ENCODE measurements around the gene LAMB1.

The LAMB1 gene

DNA sequence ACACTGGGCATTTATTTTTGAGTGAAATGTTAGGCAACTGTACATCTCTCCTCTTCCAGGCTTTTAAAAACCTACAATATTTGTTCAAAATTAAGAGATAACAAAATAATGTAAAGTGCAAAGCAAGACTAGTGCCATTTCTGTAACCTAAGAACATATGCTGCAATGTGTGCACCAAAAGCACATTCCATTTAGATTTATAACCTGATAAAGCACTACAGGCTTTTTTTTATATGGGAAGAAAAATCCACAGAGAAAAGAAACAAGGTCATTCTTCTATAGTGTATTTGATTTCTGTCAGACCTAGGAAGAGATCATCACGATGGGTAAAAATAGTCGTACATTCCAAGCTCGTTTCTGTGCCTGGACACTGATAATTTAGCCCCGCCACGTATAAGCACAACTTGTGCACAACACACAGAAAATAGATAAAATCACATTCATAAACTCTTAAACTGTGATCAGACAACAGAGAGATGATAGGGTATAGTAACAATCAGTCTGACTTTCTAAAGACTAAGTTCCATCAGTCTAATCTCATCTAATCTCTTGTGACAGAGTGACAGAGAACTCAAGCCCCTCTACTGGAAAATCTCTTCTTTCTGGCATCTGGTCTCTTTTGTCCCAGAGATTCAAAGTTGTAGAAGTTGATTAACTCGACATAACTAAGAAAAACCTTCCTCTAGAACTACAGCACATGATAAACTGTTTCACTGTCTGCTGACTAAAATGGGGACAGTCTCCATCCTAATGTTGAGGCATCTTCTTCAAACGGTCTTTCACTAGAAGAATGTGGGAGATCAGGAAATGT is 6.7 kb downstream of the LAMB1 start:
- no peak overlapping the region for H3K27ac Mint-ChIP-seq
- H3K9me3 Mint-ChIP-seq: no peaks in the 10 kb centered on the region
- H3K36me3 Mint-ChIP-seq (ENCODE audit: low read depth): no peaks in the 10 kb centered on the region
- no peak overlapping the region for H3K4me3 Mint-ChIP-seq
- no peaks in the 10 kb centered on the region for H3K4me1 Mint-ChIP-seq (ENCODE audit: low read depth)
- H3K27me3 Mint-ChIP-seq: peaks cover 73% of the 10 kb centered on the region

DNA sequence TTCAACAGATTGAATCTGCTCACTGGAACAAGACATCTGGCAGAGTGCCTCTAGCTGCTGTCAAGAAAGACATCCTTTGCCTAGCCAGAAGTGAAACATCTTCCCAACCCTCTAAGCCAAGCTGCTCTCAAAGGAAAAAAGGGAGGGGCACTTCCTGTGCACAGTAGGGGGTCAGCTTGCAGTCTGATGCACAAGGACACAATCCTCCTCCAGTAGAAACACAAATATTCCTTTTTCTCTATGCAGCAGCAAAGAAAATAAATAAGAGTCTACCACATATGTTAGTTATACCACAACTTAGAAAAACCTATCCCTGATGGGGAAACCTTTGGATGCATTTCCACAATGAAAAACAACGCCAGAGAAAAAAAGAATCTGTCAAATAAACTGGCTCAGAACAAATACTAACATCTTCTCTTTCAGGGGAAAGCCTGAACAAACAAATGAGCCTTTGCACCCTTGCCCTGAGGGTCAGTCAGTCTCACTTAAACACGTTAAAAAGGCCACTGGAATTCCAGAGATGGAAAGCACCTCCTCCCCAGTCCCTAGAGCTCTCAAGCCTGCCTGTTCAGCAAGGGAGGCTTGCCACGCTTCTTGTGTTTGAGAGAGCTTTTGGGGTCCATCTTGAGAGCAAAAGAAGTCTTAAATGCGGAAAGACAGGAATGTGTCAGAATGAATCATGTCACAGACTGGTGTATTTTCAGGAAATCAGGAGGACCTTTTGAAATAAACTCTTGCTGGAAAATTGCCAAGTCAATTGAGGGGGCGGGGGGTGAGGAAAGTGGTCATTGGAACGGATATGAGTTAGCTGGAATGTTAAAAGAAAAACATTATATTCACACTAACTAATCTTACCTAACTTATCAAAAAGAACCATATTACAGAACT is 7.5 kb downstream of the LAMB1 start:
- H3K9me3 Mint-ChIP-seq: no peaks in the 10 kb centered on the region
- no peaks in the 10 kb centered on the region for H3K4me1 Mint-ChIP-seq (ENCODE audit: low read depth)
- H3K36me3 Mint-ChIP-seq (ENCODE audit: low read depth): no peaks in the 10 kb centered on the region
- peaks cover 70% of the 10 kb centered on the region for H3K27me3 Mint-ChIP-seq
- no peak overlapping the region for H3K4me3 Mint-ChIP-seq
- no peak overlapping the region for H3K27ac Mint-ChIP-seq

DNA sequence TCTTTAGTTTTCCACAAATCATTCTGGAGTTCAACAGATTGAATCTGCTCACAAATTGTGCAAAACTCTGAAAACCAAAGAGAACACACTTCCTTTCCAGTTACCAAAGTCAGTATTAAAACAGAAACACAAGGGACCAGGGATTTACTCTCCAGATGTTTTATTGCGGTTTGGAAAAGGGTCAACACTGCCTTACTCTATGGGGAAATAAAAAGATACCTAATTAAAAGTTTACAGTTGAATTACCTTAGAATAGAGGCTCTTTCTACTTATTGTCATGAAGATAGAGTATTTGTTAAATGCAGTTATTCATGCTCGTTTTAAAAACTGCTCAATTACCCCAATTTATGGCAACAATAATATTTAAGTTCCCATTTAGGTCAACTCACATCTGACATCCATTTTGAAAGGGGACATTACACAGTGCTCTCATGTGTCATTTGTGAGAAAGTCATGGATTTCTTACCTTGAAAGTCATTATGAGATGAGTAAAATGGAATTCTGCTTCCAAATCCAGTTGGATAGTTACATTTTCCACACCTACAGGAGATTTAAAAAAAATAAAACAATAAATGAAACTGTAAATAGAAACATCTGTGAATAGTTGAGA is 8.4 kb downstream of the LAMB1 start:
- Mint-ChIP-seq H3K4me1 (ENCODE audit: low read depth) (no peaks in the 10 kb centered on the region), H3K9me3 (no peaks in the 10 kb centered on the region), H3K4me3 (no peak overlapping the region), H3K27me3 (peaks cover 66% of the 10 kb centered on the region), H3K36me3 (ENCODE audit: low read depth) (no peaks in the 10 kb centered on the region), H3K27ac (no peak overlapping the region)

DNA sequence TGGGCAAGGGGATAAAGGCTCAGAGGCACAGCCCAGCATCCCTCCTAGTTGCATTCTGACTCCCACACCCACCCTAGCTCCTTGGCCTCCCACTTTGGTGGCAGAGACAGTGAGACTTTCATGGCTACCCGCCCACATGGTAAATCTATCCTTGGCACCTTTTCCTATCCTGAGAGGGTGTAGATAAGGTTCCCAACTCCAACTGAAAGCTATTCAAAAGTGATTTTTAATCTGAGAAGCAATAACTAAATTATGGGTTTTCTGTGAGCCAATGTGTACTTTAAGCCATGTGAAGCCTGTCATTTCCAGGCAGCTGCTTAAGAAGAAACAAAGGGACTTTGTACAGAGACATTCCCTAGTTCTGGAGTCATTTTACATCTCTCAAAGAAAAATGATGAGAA is 9.1 kb downstream of the LAMB1 start:
- Mint-ChIP-seq H3K27ac (no peak overlapping the region), H3K36me3 (ENCODE audit: low read depth) (no peaks in the 10 kb centered on the region), H3K27me3 (peaks cover 62% of the 10 kb centered on the region), H3K4me3 (no peak overlapping the region), H3K4me1 (ENCODE audit: low read depth) (no peaks in the 10 kb centered on the region), H3K9me3 (no peaks in the 10 kb centered on the region)

DNA sequence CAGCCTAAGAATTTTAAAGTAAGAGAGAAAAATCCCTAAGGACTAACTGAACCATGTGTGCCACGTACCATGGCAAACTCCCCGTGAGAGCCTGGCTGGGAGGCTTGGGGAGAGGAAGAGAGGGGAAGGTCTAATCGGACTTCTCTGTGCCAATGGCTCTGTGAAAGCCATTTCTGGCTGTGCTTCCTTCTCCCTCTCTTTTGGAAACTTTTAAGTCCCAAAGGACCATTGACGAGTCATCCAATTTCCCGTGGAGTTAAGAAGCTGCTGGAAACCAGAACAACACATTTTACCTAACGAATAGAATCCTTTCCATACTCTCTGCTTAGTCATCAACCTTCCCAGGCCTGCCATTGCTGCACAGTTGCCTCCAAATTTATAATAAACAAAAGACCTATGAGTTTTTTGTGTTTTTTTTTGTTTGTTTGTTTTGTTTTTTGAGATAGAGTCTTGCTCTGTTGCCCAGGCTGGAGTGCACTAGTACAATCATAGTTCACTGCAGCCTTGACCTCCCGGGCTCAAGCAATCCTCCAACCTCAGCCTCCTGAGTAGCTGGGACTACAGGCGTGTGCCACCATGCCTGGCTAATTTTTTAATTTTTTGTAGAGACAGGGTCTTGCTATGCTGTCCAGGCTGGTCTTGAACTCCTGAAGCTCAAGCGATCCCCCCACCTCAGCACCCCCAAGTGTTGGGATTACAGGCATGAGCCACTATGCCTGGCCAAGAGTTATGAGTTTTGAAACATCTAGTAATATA is 13.2 kb downstream of the LAMB1 start:
- Mint-ChIP-seq H3K36me3 (ENCODE audit: low read depth) (no peaks in the 10 kb centered on the region), H3K27ac (no peak overlapping the region), H3K4me1 (ENCODE audit: low read depth) (no peaks in the 10 kb centered on the region), H3K9me3 (no peaks in the 10 kb centered on the region), H3K4me3 (no peak overlapping the region), H3K27me3 (peaks cover 50% of the 10 kb centered on the region)

DNA sequence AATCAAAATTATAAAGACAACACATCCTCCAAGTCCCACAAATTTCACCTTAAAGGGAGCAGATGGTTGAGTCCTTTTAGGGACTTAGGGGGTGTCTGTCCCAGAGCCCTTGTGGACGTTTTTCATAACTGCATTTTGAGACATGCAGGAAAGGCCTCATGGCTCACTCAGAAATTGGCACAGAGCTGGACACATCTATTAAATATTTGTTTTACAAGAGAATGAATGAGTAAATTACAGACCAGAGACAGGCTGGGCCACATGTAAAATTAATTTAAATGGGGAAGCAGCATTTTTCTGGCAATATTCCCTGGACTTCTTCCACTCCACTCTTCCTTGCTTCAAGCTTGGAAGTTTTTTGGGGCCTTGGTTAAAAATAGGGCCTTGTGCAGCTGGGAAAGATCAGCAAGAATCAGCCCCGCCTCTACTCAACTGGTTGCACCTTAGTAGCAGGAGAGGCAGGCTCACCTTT is 20.0 kb downstream of the LAMB1 start:
- H3K9me3 Mint-ChIP-seq: no peaks in the 10 kb centered on the region
- H3K4me3 Mint-ChIP-seq: no peak overlapping the region
- no peak overlapping the region for H3K27ac Mint-ChIP-seq
- H3K27me3 Mint-ChIP-seq: peaks cover 17% of the 10 kb centered on the region
- no peaks in the 10 kb centered on the region for H3K4me1 Mint-ChIP-seq (ENCODE audit: low read depth)
- H3K36me3 Mint-ChIP-seq (ENCODE audit: low read depth): no peaks in the 10 kb centered on the region

DNA sequence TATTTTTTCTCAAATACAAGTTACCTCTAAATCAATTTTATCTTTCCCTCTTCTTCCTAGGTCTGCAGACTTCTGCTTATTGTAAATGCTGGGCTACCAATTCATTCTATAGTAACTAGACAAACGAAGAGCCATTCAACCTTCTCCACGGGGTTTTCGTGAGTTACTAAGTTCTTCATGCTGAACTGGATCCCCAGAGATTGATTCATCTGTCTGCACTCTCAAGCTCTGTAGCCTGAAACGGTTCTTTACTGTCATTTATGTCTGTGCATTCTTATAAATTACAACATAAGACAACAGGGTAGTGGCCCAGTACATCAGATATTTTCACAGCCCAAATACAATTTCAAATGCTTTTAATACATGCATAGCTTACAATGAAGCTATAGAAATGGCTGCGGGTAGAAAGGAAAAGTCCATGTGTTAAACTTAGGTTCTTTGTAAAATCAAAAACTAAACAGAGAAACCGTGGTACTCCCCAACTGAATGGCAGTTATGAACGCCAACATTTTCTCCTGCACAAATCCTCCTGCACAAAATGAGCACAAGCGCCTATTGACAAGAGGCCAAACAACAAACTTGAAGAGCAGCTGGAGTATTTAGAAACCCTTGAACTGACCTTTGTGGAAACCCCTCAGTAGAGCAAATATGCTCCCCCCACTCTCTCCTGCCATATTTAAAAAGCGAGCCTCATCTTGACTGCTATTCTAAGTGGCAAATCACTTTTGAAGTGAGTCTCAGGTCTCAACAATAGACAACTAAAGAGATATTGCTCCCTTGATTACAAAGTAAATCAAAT is 20.7 kb downstream of the LAMB1 start:
- Mint-ChIP-seq H3K4me3 (no peak overlapping the region), H3K27ac (no peak overlapping the region), H3K27me3 (peaks cover 13% of the 10 kb centered on the region), H3K4me1 (ENCODE audit: low read depth) (no peaks in the 10 kb centered on the region), H3K36me3 (ENCODE audit: low read depth) (no peaks in the 10 kb centered on the region), H3K9me3 (no peaks in the 10 kb centered on the region)

DNA sequence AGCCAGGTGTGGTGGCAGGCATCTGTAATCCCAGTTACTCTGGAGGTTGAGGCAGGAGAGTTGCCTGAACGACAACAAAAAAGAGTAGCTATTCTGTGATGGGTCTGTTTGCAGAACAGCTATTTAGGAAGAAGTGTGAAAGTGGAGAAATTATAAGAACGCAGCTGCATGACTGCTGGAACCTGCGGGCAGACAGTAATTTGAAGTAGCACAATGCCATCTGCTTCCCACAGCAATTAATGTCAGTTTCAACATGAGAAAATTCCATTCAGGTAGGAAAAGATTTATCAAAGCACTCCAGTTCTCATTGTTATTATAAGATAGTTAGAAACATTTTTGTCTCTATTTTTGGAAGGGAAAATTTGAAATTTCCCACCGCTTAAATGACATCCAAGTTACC is 21.5 kb downstream of the LAMB1 start:
- no peaks in the 10 kb centered on the region for H3K9me3 Mint-ChIP-seq
- H3K4me1 Mint-ChIP-seq (ENCODE audit: low read depth): no peaks in the 10 kb centered on the region
- no peaks in the 10 kb centered on the region for H3K36me3 Mint-ChIP-seq (ENCODE audit: low read depth)
- peaks cover 6% of the 10 kb centered on the region for H3K27me3 Mint-ChIP-seq
- no peak overlapping the region for H3K27ac Mint-ChIP-seq
- no peak overlapping the region for H3K4me3 Mint-ChIP-seq

DNA sequence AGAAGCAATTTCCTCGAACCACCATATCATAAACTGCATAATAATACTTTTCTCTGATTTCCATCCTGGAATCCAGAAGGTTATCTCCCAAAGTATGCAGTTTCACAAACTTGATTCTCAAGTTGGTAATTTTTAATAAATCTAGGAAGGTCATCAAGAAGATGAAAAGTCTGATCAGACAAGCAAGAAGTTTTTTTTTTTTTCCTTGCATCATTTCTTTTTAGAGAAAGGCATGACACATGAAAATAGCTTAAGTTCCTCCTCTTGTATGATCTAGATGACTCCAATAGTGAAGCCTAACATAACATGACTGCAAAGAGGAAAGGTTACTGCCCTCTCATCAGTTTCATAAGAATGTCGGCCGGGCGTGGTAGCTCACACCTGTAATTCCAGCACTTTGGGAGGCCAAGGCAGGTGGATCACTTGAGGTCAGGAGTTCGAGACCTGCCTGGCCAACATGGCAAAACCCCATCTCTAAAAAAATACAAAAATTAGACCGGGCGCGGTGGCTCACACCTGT is 22.2 kb downstream of the LAMB1 start:
- Mint-ChIP-seq H3K9me3 (no peaks in the 10 kb centered on the region), H3K36me3 (ENCODE audit: low read depth) (no peaks in the 10 kb centered on the region), H3K4me1 (ENCODE audit: low read depth) (no peaks in the 10 kb centered on the region), H3K4me3 (no peak overlapping the region), H3K27me3 (peaks cover 8% of the 10 kb centered on the region), H3K27ac (no peak overlapping the region)

DNA sequence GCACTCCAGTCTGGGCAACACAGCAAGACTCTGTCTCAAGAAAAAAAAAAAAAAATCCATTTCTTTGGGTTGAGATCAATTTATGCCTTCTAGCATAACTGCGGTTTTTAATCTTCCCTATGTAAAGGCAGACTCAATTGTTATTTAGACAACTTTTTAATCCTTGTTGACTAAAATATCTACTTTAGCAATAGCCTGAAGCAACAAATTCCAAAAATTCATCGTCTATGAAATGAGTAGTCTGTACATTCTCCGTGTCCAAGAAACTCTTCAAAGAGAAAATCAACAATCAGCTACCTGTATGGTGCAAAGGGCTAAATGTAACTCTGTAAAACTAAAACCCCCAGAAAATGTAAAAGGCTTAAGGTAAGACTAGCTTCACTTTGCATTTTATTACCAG is 22.8 kb downstream of the LAMB1 start:
- Mint-ChIP-seq H3K27ac (no peak overlapping the region), H3K4me1 (ENCODE audit: low read depth) (no peaks in the 10 kb centered on the region), H3K9me3 (no peaks in the 10 kb centered on the region), H3K4me3 (no peak overlapping the region), H3K27me3 (peaks cover 9% of the 10 kb centered on the region), H3K36me3 (ENCODE audit: low read depth) (no peaks in the 10 kb centered on the region)

DNA sequence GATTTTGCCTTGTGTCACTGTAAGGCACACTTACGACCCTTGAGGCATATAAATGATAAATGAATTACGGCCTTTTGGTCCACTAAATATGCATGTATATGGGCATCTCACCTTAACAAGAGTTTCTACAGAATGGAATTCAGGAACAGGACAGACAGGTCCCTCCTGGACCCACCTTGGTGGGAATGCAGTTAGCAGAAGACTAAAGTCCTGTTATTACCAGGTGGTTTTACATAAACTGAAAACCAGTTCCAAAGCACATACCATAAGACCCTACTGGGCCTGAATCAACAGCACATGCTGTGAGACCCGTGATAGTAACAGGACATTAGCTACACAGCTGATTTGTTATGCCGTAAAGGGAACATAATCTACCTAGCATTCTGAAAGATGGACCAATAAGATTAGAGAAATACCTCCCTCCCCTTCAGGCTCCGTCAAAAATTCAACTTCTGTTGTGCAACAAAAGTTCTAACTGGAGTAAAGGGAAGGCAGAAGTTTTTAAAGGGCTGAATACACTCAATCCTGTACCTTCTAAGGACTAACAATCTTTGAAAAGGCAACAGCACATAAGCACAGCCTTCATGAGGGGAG is 24.0 kb downstream of the LAMB1 start:
- Mint-ChIP-seq H3K4me3 (no peak overlapping the region), H3K36me3 (ENCODE audit: low read depth) (no peaks in the 10 kb centered on the region), H3K4me1 (ENCODE audit: low read depth) (no peaks in the 10 kb centered on the region), H3K27me3 (peaks cover 9% of the 10 kb centered on the region), H3K27ac (no peak overlapping the region), H3K9me3 (no peaks in the 10 kb centered on the region)

DNA sequence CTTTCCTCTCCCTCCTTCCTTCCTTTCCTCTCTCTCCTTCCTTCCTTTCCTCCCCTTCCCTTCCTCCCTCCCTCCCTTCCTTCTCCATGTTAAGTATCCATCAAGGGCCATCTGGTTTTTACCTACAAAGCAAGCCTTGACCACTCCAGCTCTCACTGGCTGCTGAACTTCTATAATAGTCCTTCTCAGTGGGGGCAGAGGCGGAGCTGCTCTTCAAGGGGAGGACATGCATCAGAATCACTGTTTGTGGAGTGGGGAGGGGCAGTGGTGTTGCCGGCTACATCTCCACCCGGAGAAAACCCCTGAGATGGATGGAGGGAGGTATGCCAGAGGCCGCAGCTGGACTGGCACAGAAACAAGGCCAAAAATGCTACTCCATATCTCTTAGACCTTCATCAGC is 25.9 kb downstream of the LAMB1 start:
- Mint-ChIP-seq H3K36me3 (ENCODE audit: low read depth) (no peaks in the 10 kb centered on the region), H3K4me3 (no peak overlapping the region), H3K27me3 (peaks cover 7% of the 10 kb centered on the region), H3K9me3 (no peaks in the 10 kb centered on the region), H3K4me1 (ENCODE audit: low read depth) (no peaks in the 10 kb centered on the region), H3K27ac (no peak overlapping the region)

DNA sequence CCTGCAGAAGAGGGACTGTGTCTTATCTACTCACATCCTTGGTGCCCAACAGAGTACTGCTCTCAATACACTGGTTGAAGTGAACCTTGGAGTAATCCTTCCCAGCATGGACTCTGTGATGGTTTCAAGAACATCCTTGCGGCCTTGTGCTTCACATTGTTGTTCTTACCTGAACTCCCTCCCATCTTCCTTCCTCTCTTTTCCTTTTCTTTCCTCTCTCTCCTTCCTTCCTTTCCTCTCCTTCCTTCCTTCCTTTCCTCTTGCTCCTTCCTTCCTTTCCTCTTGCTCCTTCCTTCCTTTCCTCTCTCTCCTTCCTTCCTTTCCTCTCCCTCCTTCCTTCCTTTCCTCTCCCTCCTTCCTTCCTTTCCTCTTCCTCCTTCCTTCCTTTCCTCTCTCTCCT is 26.3 kb downstream of the LAMB1 start:
- H3K4me3 Mint-ChIP-seq: no peak overlapping the region
- no peaks in the 10 kb centered on the region for H3K36me3 Mint-ChIP-seq (ENCODE audit: low read depth)
- H3K27me3 Mint-ChIP-seq: peaks cover 7% of the 10 kb centered on the region
- no peak overlapping the region for H3K27ac Mint-ChIP-seq
- H3K9me3 Mint-ChIP-seq: no peaks in the 10 kb centered on the region
- H3K4me1 Mint-ChIP-seq (ENCODE audit: low read depth): no peaks in the 10 kb centered on the region
